ENCODE data around the gene CISTR.

GRCh38 chr12:53725824-53726223, 26.0 kb downstream of the CISTR start:
- no peak for TF ChIP-seq POLR2A (IDR thresholded peaks at IDR 0.05)
- TF ChIP-seq CTCF (IDR thresholded peaks at IDR 0.05) = no peak
- no peak for TF ChIP-seq EP300 (IDR thresholded peaks at IDR 0.05)
- TF ChIP-seq POLR2AphosphoS5 (IDR thresholded peaks at IDR 0.05) = no peak

Data from sigmoid colon (tissue), 4 donors.